RWPE1 (cell line): ENCODE data around the gene SIPA1L2.

ENCODE experiments used
- CTCF ChIA-PET: fragments of 350-600 bp; sonication (Branson Sonifier 250); formaldehyde crosslinking; extraction: SDS; loops from one replicate; lab custom pipeline; 2021; lab: Yijun Ruan, JAX
- POLR2A ChIA-PET: fragments of 400-600 bp; formaldehyde crosslinking; extraction: SDS; loops from one replicate; lab custom pipeline; 2020; ENCODE audit warnings: antibody characterized with exemption; ENCODE audit not compliant: low non-redundant PET; lab: Yijun Ruan, JAX
- DNase-seq: peaks from one replicate; pipeline ENCODE4 v3.0.0; 2012; ENCODE audit warnings: low spot score
- H3K27ac ChIP-seq: fragments of 450-650 bp; 2 replicates; pipeline ENCODE4 v1.5.1; 2017
- TF ChIP-seq, protein P1 (sequence below): fragments of 450-650 bp; conservative IDR thresholded peaks from 2 replicates; pipeline ENCODE4 v1.5.1; 2017; ENCODE audit warnings: low read depth, mild to moderate bottlenecking

SIPA1L2 gene

DNA sequence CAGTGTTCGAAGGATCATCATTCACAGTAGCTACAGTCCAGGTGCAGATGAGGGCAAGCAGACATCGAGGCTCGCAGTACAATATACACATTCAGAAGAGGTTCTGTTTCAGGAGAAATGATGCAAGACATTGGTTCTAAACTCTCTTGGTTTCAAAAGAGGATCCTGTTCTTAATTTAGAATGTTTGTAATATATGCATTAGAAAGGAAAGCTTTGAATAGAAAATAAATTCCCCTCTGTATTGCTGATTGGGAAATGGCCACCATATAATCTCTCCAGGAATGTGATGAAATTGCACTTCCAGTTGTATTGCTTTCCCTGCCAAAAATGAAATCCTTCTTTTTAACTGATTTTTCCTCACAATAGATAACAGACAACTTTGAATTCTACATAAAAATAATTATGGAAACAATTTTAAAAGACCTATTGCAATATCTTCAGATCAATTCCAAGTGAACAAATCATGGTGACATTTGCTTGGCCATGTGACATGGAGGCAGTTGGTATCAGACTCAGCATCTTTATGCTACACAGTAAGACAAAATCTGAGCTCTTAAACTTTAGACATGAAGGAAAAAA lies 27.6 kb upstream of the SIPA1L2 start:
- CTCF ChIA-PET: no interaction called here
- TF ChIP-seq, protein P1, sequence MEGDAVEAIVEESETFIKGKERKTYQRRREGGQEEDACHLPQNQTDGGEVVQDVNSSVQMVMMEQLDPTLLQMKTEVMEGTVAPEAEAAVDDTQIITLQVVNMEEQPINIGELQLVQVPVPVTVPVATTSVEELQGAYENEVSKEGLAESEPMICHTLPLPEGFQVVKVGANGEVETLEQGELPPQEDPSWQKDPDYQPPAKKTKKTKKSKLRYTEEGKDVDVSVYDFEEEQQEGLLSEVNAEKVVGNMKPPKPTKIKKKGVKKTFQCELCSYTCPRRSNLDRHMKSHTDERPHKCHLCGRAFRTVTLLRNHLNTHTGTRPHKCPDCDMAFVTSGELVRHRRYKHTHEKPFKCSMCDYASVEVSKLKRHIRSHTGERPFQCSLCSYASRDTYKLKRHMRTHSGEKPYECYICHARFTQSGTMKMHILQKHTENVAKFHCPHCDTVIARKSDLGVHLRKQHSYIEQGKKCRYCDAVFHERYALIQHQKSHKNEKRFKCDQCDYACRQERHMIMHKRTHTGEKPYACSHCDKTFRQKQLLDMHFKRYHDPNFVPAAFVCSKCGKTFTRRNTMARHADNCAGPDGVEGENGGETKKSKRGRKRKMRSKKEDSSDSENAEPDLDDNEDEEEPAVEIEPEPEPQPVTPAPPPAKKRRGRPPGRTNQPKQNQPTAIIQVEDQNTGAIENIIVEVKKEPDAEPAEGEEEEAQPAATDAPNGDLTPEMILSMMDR: no peak
- no peak for DNase-seq
- POLR2A ChIA-PET: no interaction called here
- H3K27ac ChIP-seq: no peak overlapping the region

DNA sequence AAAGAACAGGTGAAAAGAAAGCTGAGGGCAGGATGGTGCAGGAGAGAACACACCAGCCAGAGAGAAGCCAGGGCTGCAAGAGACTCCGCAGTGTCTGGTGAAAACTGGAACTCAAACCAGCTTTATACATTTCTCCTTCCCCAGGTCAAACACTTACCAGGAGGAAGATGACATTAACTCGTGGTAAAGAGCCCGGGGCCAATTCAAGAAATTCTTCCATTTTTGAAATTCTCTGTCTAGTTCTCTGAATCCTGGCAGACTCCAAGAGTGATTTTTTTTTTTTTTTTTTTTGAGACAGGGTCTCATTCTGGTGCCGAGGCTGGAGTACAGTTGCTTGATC lies 25.8 kb upstream of the SIPA1L2 start:
- DNase-seq: no peak
- TF ChIP-seq, protein P1: no peak
- POLR2A ChIA-PET: no interaction called here
- no peak overlapping the region for H3K27ac ChIP-seq
- CTCF ChIA-PET: interaction anchor here (0.9 kb wide), 1 partner anchor 28 kb away, joined by 3 read pairs; no protein-coding TSS in a partner anchor

DNA sequence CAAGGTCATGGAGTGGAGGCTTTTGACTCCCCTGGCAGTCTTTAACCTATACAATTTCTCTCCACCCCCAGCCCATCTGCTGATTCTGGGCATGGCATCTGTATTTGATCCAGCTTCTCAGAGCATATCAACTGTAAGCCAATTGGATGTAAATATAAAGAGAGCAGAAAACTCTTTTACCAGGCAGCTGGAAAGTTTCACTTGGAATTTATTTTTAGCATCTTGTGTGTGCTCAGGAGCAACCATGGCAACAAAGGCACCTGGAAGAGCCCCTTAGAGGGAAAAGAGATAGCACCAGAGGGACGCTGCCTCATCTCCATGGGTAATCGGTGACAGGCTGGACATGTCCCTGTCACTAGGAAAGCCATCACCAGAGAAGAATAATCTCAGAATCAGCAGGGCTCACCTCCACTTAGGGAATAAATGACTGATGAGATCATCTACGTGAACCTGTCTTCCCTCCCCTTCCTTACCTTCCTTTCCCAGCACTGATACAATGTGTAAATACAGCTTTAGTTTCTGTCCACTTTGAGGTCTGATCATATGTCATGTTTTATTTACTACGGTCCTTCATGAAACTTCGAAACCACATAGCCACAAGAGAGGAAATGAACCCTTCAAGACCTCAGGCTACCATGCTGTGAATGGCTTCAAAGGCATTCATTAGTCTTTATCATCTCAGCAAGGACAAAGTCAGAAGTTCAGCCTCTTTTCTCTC lies 25.3 kb upstream of the SIPA1L2 start:
- no peak overlapping the region for H3K27ac ChIP-seq
- POLR2A ChIA-PET: no interaction called here
- CTCF ChIA-PET: interaction anchor here (0.5 to 0.9 kb wide), 2 partner anchors 29 to 293 kb away, joined by 3 read pairs; no protein-coding TSS in a partner anchor
- TF ChIP-seq, protein P1: no peak
- no peak for DNase-seq

DNA sequence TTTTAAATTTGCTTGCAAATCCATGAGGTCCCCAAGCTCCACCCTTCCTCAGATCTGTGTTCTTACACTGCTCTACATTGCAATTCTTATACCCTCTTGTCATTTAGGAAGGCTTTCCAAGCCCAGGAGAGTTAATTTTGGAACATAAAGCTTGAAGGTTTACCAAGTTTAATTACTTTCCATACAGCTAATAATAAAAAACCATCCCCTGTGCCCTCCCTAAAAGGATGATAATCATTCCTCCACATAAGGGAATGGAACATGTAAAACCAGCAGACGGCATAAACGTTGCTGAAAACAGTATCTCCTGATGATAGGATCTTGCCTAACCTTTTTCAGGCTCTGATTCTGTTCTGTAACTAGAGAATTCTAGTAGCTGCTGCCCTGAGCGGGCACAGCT lies 23.9 kb upstream of the SIPA1L2 start:
- H3K27ac ChIP-seq: no peak overlapping the region
- ChIA-PET CTCF (no interaction called here), POLR2A (no interaction called here)
- TF ChIP-seq, protein P1: no peak
- DNase-seq: no peak

DNA sequence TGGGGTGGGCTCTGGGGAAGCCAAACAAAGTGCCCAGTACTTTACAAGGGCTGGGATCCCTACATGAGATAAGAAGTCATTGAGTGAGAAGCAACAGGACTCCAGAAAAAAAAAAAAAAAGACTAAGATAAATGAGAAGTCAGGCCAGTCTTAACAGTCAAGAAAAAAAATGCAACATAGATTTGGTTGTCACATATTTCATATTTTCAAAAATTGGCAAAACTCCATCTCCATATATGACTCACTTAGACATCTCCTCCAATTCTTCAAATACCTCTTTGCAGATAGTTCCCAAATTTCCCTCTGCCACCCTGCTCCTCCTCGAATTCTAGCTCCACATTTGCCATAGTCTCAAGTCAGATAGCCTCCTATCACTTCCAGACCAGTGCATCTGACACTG lies 20.9 kb upstream of the SIPA1L2 start:
- TF ChIP-seq, protein P1: no peak
- H3K27ac ChIP-seq: no peak overlapping the region
- CTCF ChIA-PET: no interaction called here
- POLR2A ChIA-PET: no interaction called here
- no peak for DNase-seq

DNA sequence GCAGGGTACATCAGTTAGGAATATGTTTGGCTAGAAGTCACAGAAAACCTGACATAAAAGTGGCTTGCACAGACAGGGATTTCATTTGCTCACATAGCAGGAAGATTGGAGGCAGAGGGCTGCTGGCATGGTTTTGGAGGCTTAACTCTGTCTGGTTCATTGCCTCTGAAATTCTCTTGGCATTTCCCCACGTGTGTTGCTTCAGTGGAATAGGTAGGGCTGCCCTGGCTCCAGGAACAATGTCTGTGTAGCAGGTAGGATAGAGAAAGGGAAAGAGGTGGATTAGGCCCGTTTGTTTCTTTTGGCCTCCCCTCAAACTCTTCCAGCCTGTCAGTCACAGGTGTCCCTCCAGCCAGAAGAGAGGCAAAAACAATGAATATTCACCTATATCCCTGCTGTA lies 20.5 kb upstream of the SIPA1L2 start:
- CTCF ChIA-PET: no interaction called here
- POLR2A ChIA-PET: no interaction called here
- DNase-seq: no peak
- H3K27ac ChIP-seq: no peak overlapping the region
- TF ChIP-seq, protein P1: no peak
